ENCODE results near the gene NOTCH1.

DNA sequence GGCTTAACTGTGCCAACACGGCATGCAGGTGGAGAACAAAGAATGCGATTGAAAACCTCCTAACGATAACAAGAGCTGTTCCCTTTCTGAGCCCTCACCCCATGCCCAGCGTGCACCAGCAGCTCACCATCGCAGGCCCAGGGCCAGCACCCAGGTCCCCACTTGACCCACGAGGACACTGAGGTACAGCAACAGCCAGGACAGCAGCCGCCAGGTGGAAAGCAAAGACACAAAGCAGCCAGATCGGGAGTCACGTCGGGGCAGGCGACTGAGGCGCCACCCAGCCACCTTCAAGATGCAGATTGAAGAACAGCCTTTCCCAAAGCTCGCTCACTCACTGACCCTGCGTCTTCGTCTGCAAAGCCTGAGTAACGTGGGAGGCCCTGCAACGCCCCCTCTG, 56.1 kb downstream of the NOTCH1 start:
- TF ChIP-seq, protein P1, sequence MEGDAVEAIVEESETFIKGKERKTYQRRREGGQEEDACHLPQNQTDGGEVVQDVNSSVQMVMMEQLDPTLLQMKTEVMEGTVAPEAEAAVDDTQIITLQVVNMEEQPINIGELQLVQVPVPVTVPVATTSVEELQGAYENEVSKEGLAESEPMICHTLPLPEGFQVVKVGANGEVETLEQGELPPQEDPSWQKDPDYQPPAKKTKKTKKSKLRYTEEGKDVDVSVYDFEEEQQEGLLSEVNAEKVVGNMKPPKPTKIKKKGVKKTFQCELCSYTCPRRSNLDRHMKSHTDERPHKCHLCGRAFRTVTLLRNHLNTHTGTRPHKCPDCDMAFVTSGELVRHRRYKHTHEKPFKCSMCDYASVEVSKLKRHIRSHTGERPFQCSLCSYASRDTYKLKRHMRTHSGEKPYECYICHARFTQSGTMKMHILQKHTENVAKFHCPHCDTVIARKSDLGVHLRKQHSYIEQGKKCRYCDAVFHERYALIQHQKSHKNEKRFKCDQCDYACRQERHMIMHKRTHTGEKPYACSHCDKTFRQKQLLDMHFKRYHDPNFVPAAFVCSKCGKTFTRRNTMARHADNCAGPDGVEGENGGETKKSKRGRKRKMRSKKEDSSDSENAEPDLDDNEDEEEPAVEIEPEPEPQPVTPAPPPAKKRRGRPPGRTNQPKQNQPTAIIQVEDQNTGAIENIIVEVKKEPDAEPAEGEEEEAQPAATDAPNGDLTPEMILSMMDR (conservative IDR thresholded peaks at IDR 0.05; ENCODE audit: low read length), result no peak
- TF ChIP-seq EZH2phosphoT487 (IDR thresholded peaks at IDR 0.05; ENCODE audit: borderline replicate concordance, low read depth, low read length), result no peak
